ENCODE data around the gene P4HA3. TPM values are rescaled to one million over a fixed set of nuclear protein-coding genes. Genes with fewer than 3 reads are reported as not detected.

Gene P4HA3
- total and polyA plus RNA-seq, 4 donors: 0.07 to 0.59 (median 0.33) TPM

DNA sequence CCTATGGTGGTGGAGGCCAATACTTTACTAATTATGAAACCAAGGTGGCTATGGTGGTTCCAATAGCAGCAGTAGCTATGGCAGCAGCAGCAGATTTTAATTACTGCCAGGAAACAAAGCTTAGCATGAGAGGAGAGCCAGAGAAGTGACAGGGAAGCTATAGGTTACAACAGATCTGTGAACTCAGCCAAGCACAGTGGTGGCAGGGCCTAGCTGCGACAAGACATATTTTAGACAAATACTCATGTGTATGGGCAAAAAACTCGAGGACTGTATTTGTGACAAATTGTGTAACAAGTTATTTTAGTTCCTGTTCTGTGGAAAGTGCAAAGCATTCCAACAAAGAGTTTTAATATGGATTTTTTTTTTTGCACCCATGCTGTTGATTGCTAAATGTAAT lies 44.2 kb upstream of the P4HA3 start:
- DNase-seq (ENCODE audit: low spot score): no peak
- 81% methylated on average over 2 of the region's 2 CpGs for WGBS
- H3K4me3 ChIP-seq (ENCODE audit: low read depth in 1 of 3, low read length in 3 of 3): no peak overlapping the region

DNA sequence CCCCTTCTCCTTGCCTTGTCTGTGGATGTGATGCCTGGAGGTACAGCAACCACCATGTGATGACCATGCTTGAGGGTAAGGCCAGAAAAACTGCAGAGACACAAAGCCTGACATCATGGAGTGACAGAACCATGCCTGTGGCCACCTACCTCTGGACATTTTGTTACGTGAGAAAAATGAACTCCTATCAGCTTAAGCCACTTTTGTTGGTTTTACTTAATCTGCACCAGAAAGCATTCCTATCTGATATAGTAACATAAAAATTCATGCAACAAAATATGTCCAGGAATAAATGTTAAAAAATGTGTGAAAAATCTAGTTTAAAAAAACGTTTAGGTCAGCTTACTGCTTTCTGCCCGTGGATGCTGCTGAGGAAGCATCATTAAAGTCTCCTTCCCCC lies 42.6 kb upstream of the P4HA3 start:
- no peak overlapping the region for H3K27ac ChIP-seq (ENCODE audit: low read depth in 1 of 2, low read length in 2 of 2)
- no peaks in the 10 kb centered on the region for H3K27me3 ChIP-seq (ENCODE audit: control insufficient read depth in 4 of 4, insufficient read depth in 4 of 4, low read length in 3 of 4)
- DNase-seq (ENCODE audit: low spot score): no peak
- WGBS: 83% methylated on average over 3 of the region's 3 CpGs
- no peaks in the 10 kb centered on the region for H3K4me1 ChIP-seq (ENCODE audit: control insufficient read depth in 4 of 4, insufficient read depth in 4 of 4, low read length in 3 of 4)
- TF ChIP-seq YY1 (IDR thresholded peaks at IDR 0.05) (no peak), HNF4G (IDR thresholded peaks at IDR 0.05) (no peak), HNF4A (conservative IDR thresholded peaks at IDR 0.05) (no peak), JUND (IDR thresholded peaks at IDR 0.05) (no peak), TAF1 (conservative IDR thresholded peaks at IDR 0.05) (no peak)
- no peaks in the 10 kb centered on the region for H3K9me3 ChIP-seq (ENCODE audit: control insufficient read depth in 4 of 4, low read length in 3 of 4)
- H3K9ac ChIP-seq (ENCODE audit: low read depth in 1 of 2, low read length in 2 of 2): no peak overlapping the region
- H3K36me3 ChIP-seq (ENCODE audit: control insufficient read depth in 4 of 4, insufficient read depth in 3 of 4, low read depth in 1 of 4, low read length in 3 of 4): no peaks in the 10 kb centered on the region
- H3K4me3 ChIP-seq (ENCODE audit: low read depth in 1 of 3, low read length in 3 of 3): no peak overlapping the region

More for the DNA sequence above, 44.2 kb upstream of the P4HA3 start:
- Histone ChIP-seq H3K27me3 (ENCODE audit: control insufficient read depth in 4 of 4, insufficient read depth in 4 of 4, low read length in 3 of 4) (no peaks in the 10 kb centered on the region), H3K36me3 (ENCODE audit: control insufficient read depth in 4 of 4, insufficient read depth in 3 of 4, low read depth in 1 of 4, low read length in 3 of 4) (no peaks in the 10 kb centered on the region), H3K9ac (ENCODE audit: low read depth in 1 of 2, low read length in 2 of 2) (no peak overlapping the region), H3K9me3 (ENCODE audit: control insufficient read depth in 4 of 4, low read length in 3 of 4) (no peaks in the 10 kb centered on the region), H3K27ac (ENCODE audit: low read depth in 1 of 2, low read length in 2 of 2) (no peak overlapping the region), H3K4me1 (ENCODE audit: control insufficient read depth in 4 of 4, insufficient read depth in 4 of 4, low read length in 3 of 4) (no peaks in the 10 kb centered on the region)
- TF ChIP-seq RXRA (IDR thresholded peaks at IDR 0.05) (no peak), RAD21 (IDR thresholded peaks at IDR 0.05) (no peak), JUND (IDR thresholded peaks at IDR 0.05) (no peak), TAF1 (conservative IDR thresholded peaks at IDR 0.05) (no peak), YY1 (IDR thresholded peaks at IDR 0.05) (no peak), FOXA2 (IDR thresholded peaks at IDR 0.05) (no peak), FOXA1 (IDR thresholded peaks at IDR 0.05) (no peak), NR2F2 (IDR thresholded peaks at IDR 0.05) (no peak), EGR1 (IDR thresholded peaks at IDR 0.05; ENCODE audit: low read depth in 2 of 2) (no peak)
- TF ChIP-seq, protein P1, sequence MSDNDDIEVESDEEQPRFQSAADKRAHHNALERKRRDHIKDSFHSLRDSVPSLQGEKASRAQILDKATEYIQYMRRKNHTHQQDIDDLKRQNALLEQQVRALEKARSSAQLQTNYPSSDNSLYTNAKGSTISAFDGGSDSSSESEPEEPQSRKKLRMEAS (IDR thresholded peaks at IDR 0.05): no peak
- TF ChIP-seq, protein P2, sequence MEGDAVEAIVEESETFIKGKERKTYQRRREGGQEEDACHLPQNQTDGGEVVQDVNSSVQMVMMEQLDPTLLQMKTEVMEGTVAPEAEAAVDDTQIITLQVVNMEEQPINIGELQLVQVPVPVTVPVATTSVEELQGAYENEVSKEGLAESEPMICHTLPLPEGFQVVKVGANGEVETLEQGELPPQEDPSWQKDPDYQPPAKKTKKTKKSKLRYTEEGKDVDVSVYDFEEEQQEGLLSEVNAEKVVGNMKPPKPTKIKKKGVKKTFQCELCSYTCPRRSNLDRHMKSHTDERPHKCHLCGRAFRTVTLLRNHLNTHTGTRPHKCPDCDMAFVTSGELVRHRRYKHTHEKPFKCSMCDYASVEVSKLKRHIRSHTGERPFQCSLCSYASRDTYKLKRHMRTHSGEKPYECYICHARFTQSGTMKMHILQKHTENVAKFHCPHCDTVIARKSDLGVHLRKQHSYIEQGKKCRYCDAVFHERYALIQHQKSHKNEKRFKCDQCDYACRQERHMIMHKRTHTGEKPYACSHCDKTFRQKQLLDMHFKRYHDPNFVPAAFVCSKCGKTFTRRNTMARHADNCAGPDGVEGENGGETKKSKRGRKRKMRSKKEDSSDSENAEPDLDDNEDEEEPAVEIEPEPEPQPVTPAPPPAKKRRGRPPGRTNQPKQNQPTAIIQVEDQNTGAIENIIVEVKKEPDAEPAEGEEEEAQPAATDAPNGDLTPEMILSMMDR (IDR thresholded peaks at IDR 0.05; ENCODE audit: low read depth, low read length, missing input control): no peak

DNA sequence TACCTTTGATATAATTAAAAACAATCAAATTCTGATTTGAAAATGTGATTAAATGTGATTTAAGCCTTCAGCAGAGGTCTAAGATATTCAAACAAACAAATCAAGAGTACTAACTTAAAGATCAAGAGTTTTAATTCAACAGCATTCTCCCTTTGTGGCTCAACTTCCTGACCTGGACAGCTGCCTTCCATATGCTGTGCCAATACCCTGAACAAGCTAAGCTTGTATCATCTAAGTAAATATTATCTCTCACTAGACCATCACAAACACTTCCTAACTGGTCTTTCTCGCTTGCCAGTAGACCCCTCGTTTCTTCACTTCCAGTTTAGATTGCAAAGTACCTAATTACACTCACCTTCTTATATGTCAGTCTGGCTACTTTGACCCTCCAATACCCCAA lies 35.9 kb upstream of the P4HA3 start:
- H3K9me3 ChIP-seq (ENCODE audit: control insufficient read depth in 4 of 4, low read length in 3 of 4): no peaks in the 10 kb centered on the region
- 44% methylated on average over 2 of the region's 2 CpGs for WGBS
- DNase-seq (ENCODE audit: low spot score): no peak
- no peak overlapping the region for H3K4me3 ChIP-seq (ENCODE audit: low read depth in 1 of 3, low read length in 3 of 3)
- H3K36me3 ChIP-seq (ENCODE audit: control insufficient read depth in 4 of 4, insufficient read depth in 3 of 4, low read depth in 1 of 4, low read length in 3 of 4): no peaks in the 10 kb centered on the region
- TF ChIP-seq RAD21 (IDR thresholded peaks at IDR 0.05) (no peak), YY1 (IDR thresholded peaks at IDR 0.05) (no peak), RXRA (IDR thresholded peaks at IDR 0.05) (no peak), TAF1 (conservative IDR thresholded peaks at IDR 0.05) (no peak), FOXA1 (IDR thresholded peaks at IDR 0.05) (no peak), HNF4A (conservative IDR thresholded peaks at IDR 0.05) (no peak), JUND (IDR thresholded peaks at IDR 0.05) (no peak), FOXA2 (IDR thresholded peaks at IDR 0.05) (no peak), EGR1 (IDR thresholded peaks at IDR 0.05; ENCODE audit: low read depth in 2 of 2) (no peak), HNF4G (IDR thresholded peaks at IDR 0.05) (no peak), SP1 (IDR thresholded peaks at IDR 0.05) (no peak), NR2F2 (IDR thresholded peaks at IDR 0.05) (no peak), GABPA (IDR thresholded peaks at IDR 0.05 in 1 of 2, conservative IDR thresholded peaks at IDR 0.05 in 1 of 2) (no peak)
- TF ChIP-seq, protein P3, sequence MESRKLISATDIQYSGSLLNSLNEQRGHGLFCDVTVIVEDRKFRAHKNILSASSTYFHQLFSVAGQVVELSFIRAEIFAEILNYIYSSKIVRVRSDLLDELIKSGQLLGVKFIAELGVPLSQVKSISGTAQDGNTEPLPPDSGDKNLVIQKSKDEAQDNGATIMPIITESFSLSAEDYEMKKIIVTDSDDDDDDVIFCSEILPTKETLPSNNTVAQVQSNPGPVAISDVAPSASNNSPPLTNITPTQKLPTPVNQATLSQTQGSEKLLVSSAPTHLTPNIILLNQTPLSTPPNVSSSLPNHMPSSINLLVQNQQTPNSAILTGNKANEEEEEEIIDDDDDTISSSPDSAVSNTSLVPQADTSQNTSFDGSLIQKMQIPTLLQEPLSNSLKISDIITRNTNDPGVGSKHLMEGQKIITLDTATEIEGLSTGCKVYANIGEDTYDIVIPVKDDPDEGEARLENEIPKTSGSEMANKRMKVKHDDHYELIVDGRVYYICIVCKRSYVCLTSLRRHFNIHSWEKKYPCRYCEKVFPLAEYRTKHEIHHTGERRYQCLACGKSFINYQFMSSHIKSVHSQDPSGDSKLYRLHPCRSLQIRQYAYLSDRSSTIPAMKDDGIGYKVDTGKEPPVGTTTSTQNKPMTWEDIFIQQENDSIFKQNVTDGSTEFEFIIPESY (IDR thresholded peaks at IDR 0.05): no peak
- TF ChIP-seq, protein P4, sequence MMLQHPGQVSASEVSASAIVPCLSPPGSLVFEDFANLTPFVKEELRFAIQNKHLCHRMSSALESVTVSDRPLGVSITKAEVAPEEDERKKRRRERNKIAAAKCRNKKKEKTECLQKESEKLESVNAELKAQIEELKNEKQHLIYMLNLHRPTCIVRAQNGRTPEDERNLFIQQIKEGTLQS (IDR thresholded peaks at IDR 0.05): no peak
- TF ChIP-seq, protein P5, sequence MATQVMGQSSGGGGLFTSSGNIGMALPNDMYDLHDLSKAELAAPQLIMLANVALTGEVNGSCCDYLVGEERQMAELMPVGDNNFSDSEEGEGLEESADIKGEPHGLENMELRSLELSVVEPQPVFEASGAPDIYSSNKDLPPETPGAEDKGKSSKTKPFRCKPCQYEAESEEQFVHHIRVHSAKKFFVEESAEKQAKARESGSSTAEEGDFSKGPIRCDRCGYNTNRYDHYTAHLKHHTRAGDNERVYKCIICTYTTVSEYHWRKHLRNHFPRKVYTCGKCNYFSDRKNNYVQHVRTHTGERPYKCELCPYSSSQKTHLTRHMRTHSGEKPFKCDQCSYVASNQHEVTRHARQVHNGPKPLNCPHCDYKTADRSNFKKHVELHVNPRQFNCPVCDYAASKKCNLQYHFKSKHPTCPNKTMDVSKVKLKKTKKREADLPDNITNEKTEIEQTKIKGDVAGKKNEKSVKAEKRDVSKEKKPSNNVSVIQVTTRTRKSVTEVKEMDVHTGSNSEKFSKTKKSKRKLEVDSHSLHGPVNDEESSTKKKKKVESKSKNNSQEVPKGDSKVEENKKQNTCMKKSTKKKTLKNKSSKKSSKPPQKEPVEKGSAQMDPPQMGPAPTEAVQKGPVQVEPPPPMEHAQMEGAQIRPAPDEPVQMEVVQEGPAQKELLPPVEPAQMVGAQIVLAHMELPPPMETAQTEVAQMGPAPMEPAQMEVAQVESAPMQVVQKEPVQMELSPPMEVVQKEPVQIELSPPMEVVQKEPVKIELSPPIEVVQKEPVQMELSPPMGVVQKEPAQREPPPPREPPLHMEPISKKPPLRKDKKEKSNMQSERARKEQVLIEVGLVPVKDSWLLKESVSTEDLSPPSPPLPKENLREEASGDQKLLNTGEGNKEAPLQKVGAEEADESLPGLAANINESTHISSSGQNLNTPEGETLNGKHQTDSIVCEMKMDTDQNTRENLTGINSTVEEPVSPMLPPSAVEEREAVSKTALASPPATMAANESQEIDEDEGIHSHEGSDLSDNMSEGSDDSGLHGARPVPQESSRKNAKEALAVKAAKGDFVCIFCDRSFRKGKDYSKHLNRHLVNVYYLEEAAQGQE (IDR thresholded peaks at IDR 0.05): no peak
- no peak overlapping the region for H3K9ac ChIP-seq (ENCODE audit: low read depth in 1 of 2, low read length in 2 of 2)
- no peaks in the 10 kb centered on the region for H3K27me3 ChIP-seq (ENCODE audit: control insufficient read depth in 4 of 4, insufficient read depth in 4 of 4, low read length in 3 of 4)
- H3K4me1 ChIP-seq (ENCODE audit: control insufficient read depth in 4 of 4, insufficient read depth in 4 of 4, low read length in 3 of 4): no peaks in the 10 kb centered on the region
- no peak overlapping the region for H3K27ac ChIP-seq (ENCODE audit: low read depth in 1 of 2, low read length in 2 of 2)
